GM23338 (cell line): ENCODE data around the gene BAG3. TPM values are rescaled to one million over a fixed set of nuclear protein-coding genes. Genes with fewer than 3 reads are reported as not detected.

Experiments
- ATAC-seq: fragments of 200-7000 bp; cut with Tn5 transposase; 3 replicates; pipeline ENCODE4 v1.9.1; 2020
- DNase-seq: peaks from one replicate; pipeline ENCODE4 v3.0.0-alpha.2; 2015; ENCODE audit warnings: low spot score
- H2AFZ ChIP-seq: fragments of 200-600 bp; sonication (generic); 2 replicates; pipeline ENCODE4 v1.8.0; 2016; ENCODE audit warnings: antibody characterized with exemption, mild to moderate bottlenecking, moderate library complexity
- H3F3A ChIP-seq: fragments of 200-600 bp; sonication (generic); replicated peaks from 2 replicates; pipeline ENCODE4 v1.8.0; 2017; ENCODE audit warnings: antibody characterized with exemption, mixed run types, low read depth
- H3K27ac ChIP-seq: fragments of 200-600 bp; sonication (generic); 2 replicates; pipeline ENCODE4 v1.6.1; 2016; ENCODE audit warnings: low read depth
- H3K27me3 ChIP-seq: fragments of 200-600 bp; sonication (generic); 2 replicates; pipeline ENCODE4 v1.8.0; 2016; ENCODE audit warnings: mild to moderate bottlenecking, mixed run types, moderate library complexity; ENCODE audit not compliant: insufficient read depth
- H3K36me3 ChIP-seq: fragments of 200-600 bp; sonication (generic); 2 replicates; pipeline ENCODE4 v1.8.0; 2016; ENCODE audit warnings: mild to moderate bottlenecking; ENCODE audit not compliant: insufficient read depth
- H3K4me1 ChIP-seq: fragments of 200-600 bp; sonication (generic); 2 replicates; pipeline ENCODE4 v1.8.0; 2016; ENCODE audit warnings: mild to moderate bottlenecking, moderate library complexity; ENCODE audit not compliant: insufficient read depth
- H3K4me2 ChIP-seq: fragments of 200-600 bp; sonication (generic); 2 replicates; pipeline ENCODE4 v1.7.1; 2017; ENCODE audit warnings: mixed run types
- H3K4me3 ChIP-seq: fragments of 200-600 bp; sonication (generic); 2 replicates; pipeline ENCODE4 v1.6.1; 2016; ENCODE audit warnings: mixed run types
- H3K79me2 ChIP-seq: fragments of 200-600 bp; sonication (generic); replicated peaks from 2 replicates; pipeline ENCODE4 v1.8.0; 2017; ENCODE audit warnings: mild to moderate bottlenecking; ENCODE audit not compliant: insufficient read depth
- H3K9me2 ChIP-seq: fragments of 200-600 bp; sonication (generic); 2 replicates; pipeline ENCODE4 v1.8.0; 2017; ENCODE audit not compliant: insufficient read depth
- H4K20me1 ChIP-seq: fragments of 200-600 bp; sonication (generic); replicated peaks from 2 replicates; pipeline ENCODE4 v1.8.0; 2017; ENCODE audit warnings: mild to moderate bottlenecking; ENCODE audit not compliant: insufficient read depth
- H3K27ac Mint-ChIP-seq: 2 replicates; pipeline ENCODE4 v1.8.0; 2020; ENCODE audit warnings: inconsistent platforms, mild to moderate bottlenecking, moderate library complexity, mixed read lengths
- H3K27me3 Mint-ChIP-seq: 3 replicates; pipeline ENCODE4 v1.8.0; 2022; ENCODE audit warnings: low read depth, mild to moderate bottlenecking, moderate library complexity, mixed read lengths, inconsistent platforms; ENCODE audit not compliant: insufficient read depth, poor library complexity
- H3K36me3 Mint-ChIP-seq: 3 replicates; pipeline ENCODE4 v1.8.0; 2021; ENCODE audit warnings: low read depth, mild to moderate bottlenecking, inconsistent platforms, moderate library complexity, mixed read lengths
- H3K4me1 Mint-ChIP-seq: 3 replicates; pipeline ENCODE4 v1.8.0; 2020; ENCODE audit warnings: mild to moderate bottlenecking, inconsistent platforms, mixed read lengths
- H3K4me3 Mint-ChIP-seq: 3 replicates; pipeline ENCODE4 v1.8.0; 2021; ENCODE audit warnings: moderate library complexity, mild to moderate bottlenecking, inconsistent platforms, mixed read lengths
- H3K9me3 Mint-ChIP-seq: 3 replicates; pipeline ENCODE4 v1.8.0; 2020; ENCODE audit warnings: moderate library complexity, mild to moderate bottlenecking, inconsistent platforms, mixed read lengths
- CREB1 ChIP-seq: fragments of 250-450 bp; sonication (Bioruptor Pico); IDR thresholded peaks from 2 replicates; pipeline ENCODE4 v1.5.0; 2020; ENCODE audit warnings: low read depth, mild to moderate bottlenecking, moderate library complexity
- CTCF ChIP-seq, 2 experiments: fragments of 200-600 bp in 1 of 2; sonication (generic) in 1 of 2; conservative IDR thresholded peaks; 2 replicates each; pipeline versions ENCODE4 v1.5.1 to v1.6.1; 2016 to 2017; ENCODE audit warnings: antibody characterized with exemption in 2 of 2, low read depth in 2 of 2, mild to moderate bottlenecking in 2 of 2, moderate library complexity in 1 of 2
- ETS1 ChIP-seq: IDR thresholded peaks from 2 replicates; pipeline ENCODE4 v1.6.1; 2016; ENCODE audit warnings: antibody characterized with exemption
- EZH2 ChIP-seq: fragments of 200-600 bp; sonication (generic); IDR thresholded peaks from one replicate; pipeline ENCODE4 v1.8.0; 2017; ENCODE audit warnings: antibody characterized with exemption, mild to moderate bottlenecking, low read depth; ENCODE audit not compliant: unreplicated experiment
- EZH2phosphoT487 ChIP-seq: fragments of 200-600 bp; sonication (generic); IDR thresholded peaks from one replicate; pipeline ENCODE4 v1.8.1; 2018; ENCODE audit warnings: antibody characterized with exemption; ENCODE audit not compliant: unreplicated experiment
- JUNB ChIP-seq: IDR thresholded peaks from one replicate; pipeline ENCODE4 v1.6.1; 2016; ENCODE audit warnings: antibody characterized with exemption; ENCODE audit not compliant: unreplicated experiment
- NANOG ChIP-seq: IDR thresholded peaks from 2 replicates; pipeline ENCODE4 v1.6.1; 2016; ENCODE audit warnings: antibody characterized with exemption, borderline replicate concordance
- POLR2AphosphoS5 ChIP-seq: IDR thresholded peaks from 2 replicates; pipeline ENCODE4 v1.6.1; 2016; ENCODE audit warnings: antibody characterized with exemption, low read depth
- REST ChIP-seq: IDR thresholded peaks from one replicate; pipeline ENCODE4 v1.6.1; 2018; ENCODE audit warnings: antibody characterized with exemption; ENCODE audit not compliant: unreplicated experiment
- STAT1 ChIP-seq: IDR thresholded peaks from one replicate; pipeline ENCODE4 v1.6.1; 2016; ENCODE audit warnings: antibody characterized with exemption; ENCODE audit not compliant: unreplicated experiment
- ZNF114 ChIP-seq: fragments of 250-450 bp; sonication (Bioruptor Pico); IDR thresholded peaks from 2 replicates; pipeline ENCODE4 v1.5.0; 2020; ENCODE audit warnings: mild to moderate bottlenecking, moderate library complexity
- ZNF331 ChIP-seq: fragments of 250-450 bp; sonication (Bioruptor Pico); IDR thresholded peaks from 2 replicates; pipeline ENCODE4 v1.5.0; 2020; ENCODE audit warnings: low read depth, mild to moderate bottlenecking, moderate library complexity
- ZNF462 ChIP-seq: fragments of 250-450 bp; sonication (Bioruptor Pico); IDR thresholded peaks from 2 replicates; pipeline ENCODE4 v1.5.0; 2020; ENCODE audit warnings: mild to moderate bottlenecking, moderate library complexity
- polyA plus RNA-seq: library from polyadenylated mRNA; unstranded; fragments of >200 nt; fragmentation: Nextera tagmentation; extraction: Ambion mirVana; gene quantifications from 2 replicates; pipeline ENCODE4 v1.2.1, GENCODE V29; 2016
- total RNA-seq: library from RNA; depleted of rRNA; stranded (reverse); fragments of >200 nt; shearing (Covaris generic); gene quantifications from 2 replicates; pipeline ENCODE4 v1.2.3, GENCODE V29; 2014

The BAG3 gene
- total and polyA plus RNA-seq, 2 experiments from 2014 or later = 8.2 to 8.4 TPM

- TF ChIP-seq ZNF114 (CRISPR knock-in tag) = no peak
- no peak for TF ChIP-seq EZH2
- no peak for TF ChIP-seq STAT1
- TF ChIP-seq POLR2AphosphoS5 = no peak
- TF ChIP-seq EZH2phosphoT487 = no peak
- no peak for TF ChIP-seq JUNB
- TF ChIP-seq NANOG = no peak
Measured at GRCh38 chr10:119701861-119702260, 50.7 kb downstream of the BAG3 start (continued).

- no peak overlapping the region for H3K4me3 Mint-ChIP-seq
- H3K9me2 ChIP-seq = 0 out of 2 replicates have a peak, but pooled peaks cover 7% of the 10 kb centered on the region
- no peak overlapping the region for H3K4me3 ChIP-seq
- H3K4me1 ChIP-seq = peaks cover 9% of the 10 kb centered on the region
- no peaks in the 10 kb centered on the region for H3F3A ChIP-seq
- H2AFZ ChIP-seq = peak overlapping the region; percentile 70; the same call in 1 of the 2 replicates
- peaks cover 10% of the 10 kb centered on the region for H3K36me3 Mint-ChIP-seq
- H3K27me3 Mint-ChIP-seq = peaks cover 5% of the 10 kb centered on the region
- H3K4me2 ChIP-seq = no peak overlapping the region
- H3K9me3 Mint-ChIP-seq = peaks cover 20% of the 10 kb centered on the region
- no peaks in the 10 kb centered on the region for H4K20me1 ChIP-seq
- no peaks in the 10 kb centered on the region for H3K27me3 ChIP-seq
- ATAC-seq (no peak), DNase-seq (no peak)
- H3K4me1 Mint-ChIP-seq = peaks cover 17% of the 10 kb centered on the region
- H3K27ac ChIP-seq = no peak overlapping the region
- no peaks in the 10 kb centered on the region; the same call in 1 of the 2 replicates for H3K36me3 ChIP-seq
- no peaks in the 10 kb centered on the region for H3K79me2 ChIP-seq
- no peak for TF ChIP-seq EZH2phosphoT487
- no peak for TF ChIP-seq CREB1 (CRISPR knock-in tag)
- no peak for TF ChIP-seq REST
- no peak for TF ChIP-seq ZNF114 (CRISPR knock-in tag)
- TF ChIP-seq POLR2AphosphoS5 = no peak
- TF ChIP-seq ZNF462 (CRISPR knock-in tag) = no peak
- no peak for TF ChIP-seq CTCF (conservative IDR thresholded peaks at IDR 0.05; ENCODE audit: low read depth in 2 of 2)
- TF ChIP-seq ZNF331 = no peak
- no peak for TF ChIP-seq JUNB
- no peak for TF ChIP-seq STAT1
- TF ChIP-seq NANOG = no peak
- no peak for TF ChIP-seq ETS1
- no peak for TF ChIP-seq EZH2
- no peak overlapping the region for H3K27ac Mint-ChIP-seq
Measured at GRCh38 chr10:119702583-119702982, 51.4 kb downstream of the BAG3 start.
